GM23248 (cell line): Measurements from ENCODE around the gene NEB. TPM values are rescaled to one million over a fixed set of nuclear protein-coding genes. Genes with fewer than 3 reads are reported as not detected.

Experiments used
- DNase-seq: peaks from one replicate; pipeline ENCODE4 v3.0.0-alpha.2; 2015
- H2AFZ ChIP-seq: fragments of 200-600 bp; sonication (generic); 2 replicates; pipeline ENCODE4 v1.6.1; 2016; ENCODE audit warnings: antibody characterized with exemption
- H3F3A ChIP-seq: fragments of 200-600 bp; sonication (generic); 2 replicates; pipeline ENCODE4 v1.6.1; 2016; ENCODE audit warnings: mild to moderate bottlenecking, antibody characterized with exemption, mixed run types; ENCODE audit not compliant: insufficient read depth
- H3K27ac ChIP-seq: fragments of 200-600 bp; sonication (generic); 2 replicates; pipeline ENCODE4 v1.5.1; 2016; ENCODE audit warnings: mild to moderate bottlenecking
- H3K27me3 ChIP-seq: fragments of 200-600 bp; sonication (generic); replicated peaks from 2 replicates; pipeline ENCODE4 v1.6.1; 2016; ENCODE audit warnings: mild to moderate bottlenecking; ENCODE audit not compliant: insufficient read depth
- H3K36me3 ChIP-seq: fragments of 200-600 bp; sonication (generic); 2 replicates; pipeline ENCODE4 v1.6.1; 2016; ENCODE audit warnings: low read depth, mild to moderate bottlenecking
- H3K4me1 ChIP-seq: fragments of 200-600 bp; sonication (generic); 2 replicates; pipeline ENCODE4 v1.6.1; 2016; ENCODE audit warnings: mild to moderate bottlenecking; ENCODE audit not compliant: insufficient read depth
- H3K4me2 ChIP-seq: fragments of 200-600 bp; sonication (generic); one replicate; pipeline ENCODE4 v1.6.1; 2016; ENCODE audit warnings: mild to moderate bottlenecking; ENCODE audit not compliant: unreplicated experiment
- H3K4me3 ChIP-seq: fragments of 200-600 bp; sonication (generic); 2 replicates; pipeline ENCODE4 v1.5.1; 2016; ENCODE audit warnings: mild to moderate bottlenecking
- H3K79me2 ChIP-seq: fragments of 200-600 bp; sonication (generic); 2 replicates; pipeline ENCODE4 v1.6.1; 2016; ENCODE audit warnings: mild to moderate bottlenecking; ENCODE audit not compliant: insufficient read depth
- H3K9ac ChIP-seq: fragments of 200-600 bp; sonication (generic); 2 replicates; pipeline ENCODE4 v1.6.1; 2016; ENCODE audit warnings: mild to moderate bottlenecking
- H3K9me2 ChIP-seq: fragments of 200-600 bp; sonication (generic); 2 replicates; pipeline ENCODE4 v1.6.1; 2016; ENCODE audit warnings: mixed run types, mild to moderate bottlenecking, moderate library complexity; ENCODE audit not compliant: insufficient read depth
- H3K9me3 ChIP-seq: fragments of 200-600 bp; sonication (generic); one replicate; pipeline ENCODE4 v1.6.1; 2017; ENCODE audit warnings: low read depth
- H4K20me1 ChIP-seq: fragments of 200-600 bp; sonication (generic); 2 replicates; pipeline ENCODE4 v1.6.0; 2016; ENCODE audit not compliant: insufficient read depth
- EZH2 ChIP-seq: fragments of 200-600 bp; sonication (generic); IDR thresholded peaks from 2 replicates; pipeline ENCODE4 v1.6.1; 2018; ENCODE audit warnings: antibody characterized with exemption, mild to moderate bottlenecking; ENCODE audit not compliant: insufficient read depth, poor library complexity, severe bottlenecking
- EZH2phosphoT487 ChIP-seq: fragments of 200-600 bp; sonication (generic); IDR thresholded peaks from 2 replicates; pipeline ENCODE4 v1.6.1; 2018; ENCODE audit warnings: antibody characterized with exemption, moderate library complexity, mild to moderate bottlenecking, low read depth; ENCODE audit not compliant: insufficient read depth
- WGBS, 2 experiments: methylation state at CpG; one replicate each; pipeline ENCODE4 v1.1.6; 2015 to 2017; ENCODE audit warnings: low lambda C conversion rate in 2 of 2, low coverage in 1 of 2; ENCODE audit errors: missing lambda C conversion rate in 2 of 2; 5-methylcytosine and 5-hydroxymethylcytosine counted together
- in situ Hi-C: fragments of 300-500 bp; cut with MboI; formaldehyde crosslinking; loops from 2 replicates; pipeline ENCODE4 v1.15.0; 2020
- polyA plus RNA-seq: library from polyadenylated mRNA; unstranded; fragments of >200 nt; fragmentation: Nextera tagmentation; extraction: Ambion mirVana; gene quantifications from 2 replicates; pipeline ENCODE4 v1.2.1, GENCODE V29; 2016
- total RNA-seq: library from RNA; depleted of rRNA; stranded (reverse); fragments of >200 nt; shearing (Covaris generic); gene quantifications from 2 replicates; pipeline ENCODE4 v1.2.3, GENCODE V29; 2014

NEB gene
- total and polyA plus RNA-seq, 2 experiments from 2014 or later = 0.11 to 1.5 TPM

- Histone ChIP-seq H3K27ac (no peak overlapping the region), H4K20me1 (no peaks in the 10 kb centered on the region), H3K4me2 (no peak overlapping the region), H3K36me3 (no peaks in the 10 kb centered on the region), H3K27me3 (no peaks in the 10 kb centered on the region), H3K9ac (no peak overlapping the region), H3F3A (no peaks in the 10 kb centered on the region), H3K9me3 (no peaks in the 10 kb centered on the region), H3K79me2 (no peaks in the 10 kb centered on the region), H2AFZ (no peak overlapping the region), H3K4me3 (no peak overlapping the region), H3K9me2 (no peaks in the 10 kb centered on the region), H3K4me1 (no peaks in the 10 kb centered on the region)
- 61 to 66% methylated on average over 6 of the region's 6 CpGs for WGBS, 2 experiments
- in situ Hi-C loops = no loop called here
- no peak for DNase-seq
- TF ChIP-seq EZH2phosphoT487 = no peak
- TF ChIP-seq EZH2 = no peak
Observed at GRCh38 chr2:151678849-151679248, 55.4 kb downstream of the NEB start.

DNA sequence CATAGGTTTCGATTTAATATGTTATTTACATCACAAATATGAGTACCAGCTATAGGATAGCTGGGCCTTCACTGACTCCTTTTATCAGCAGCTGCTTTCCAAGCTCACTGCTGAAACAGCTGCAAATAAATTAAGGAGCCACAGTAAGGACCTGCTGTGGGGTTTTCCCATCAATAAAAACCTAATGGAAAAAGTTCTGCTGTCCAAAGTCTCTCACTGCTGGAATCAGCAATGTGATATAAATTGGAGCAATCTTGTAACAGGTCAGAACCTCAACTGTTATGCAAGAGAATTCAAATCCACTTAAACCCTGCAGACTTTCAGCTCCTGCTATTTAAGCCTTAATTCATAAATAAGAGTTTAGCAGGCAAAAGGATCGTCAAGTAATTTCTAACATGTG, 61.3 kb downstream of the NEB start:
- Histone ChIP-seq H3K9me3 (no peaks in the 10 kb centered on the region), H3K9me2 (no peaks in the 10 kb centered on the region), H3F3A (no peaks in the 10 kb centered on the region), H3K27me3 (no peaks in the 10 kb centered on the region), H4K20me1 (no peaks in the 10 kb centered on the region), H3K4me3 (no peak overlapping the region), H3K9ac (no peak overlapping the region), H2AFZ (no peak overlapping the region), H3K79me2 (no peaks in the 10 kb centered on the region), H3K4me2 (no peak overlapping the region), H3K36me3 (no peaks in the 10 kb centered on the region), H3K27ac (no peak overlapping the region), H3K4me1 (no peaks in the 10 kb centered on the region)
- no peak for DNase-seq
- in situ Hi-C loops = no loop called here
- WGBS, 2 experiments = 67% methylated on average over 2 of the region's 2 CpGs
- TF ChIP-seq EZH2 = no peak

DNA sequence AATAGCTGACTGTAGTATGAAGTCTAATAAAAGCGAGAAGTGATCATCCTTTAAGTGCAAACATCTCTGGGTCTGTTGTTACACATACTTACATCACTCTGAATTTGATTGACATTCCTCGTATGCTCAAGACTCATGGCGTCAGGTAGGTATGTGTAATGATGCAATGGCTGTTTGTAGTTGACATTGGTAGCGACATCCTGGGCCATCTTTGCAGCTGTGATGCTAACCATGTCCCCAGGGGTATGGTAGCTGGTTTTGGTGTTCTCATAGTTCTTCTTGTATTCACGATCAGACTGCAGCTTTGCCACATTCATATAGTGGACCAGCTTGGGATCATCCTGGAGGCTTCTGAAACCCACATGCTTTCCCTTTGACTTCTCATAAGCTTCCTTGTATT, 62.0 kb downstream of the NEB start:
- Histone ChIP-seq H3K4me1 (no peaks in the 10 kb centered on the region), H3K4me3 (no peak overlapping the region), H3K9ac (no peak overlapping the region), H4K20me1 (no peaks in the 10 kb centered on the region), H3K9me3 (no peaks in the 10 kb centered on the region), H3K36me3 (no peaks in the 10 kb centered on the region), H3K79me2 (no peaks in the 10 kb centered on the region), H3K9me2 (no peaks in the 10 kb centered on the region), H3K4me2 (no peak overlapping the region), H2AFZ (no peak overlapping the region), H3F3A (no peaks in the 10 kb centered on the region), H3K27ac (no peak overlapping the region), H3K27me3 (no peaks in the 10 kb centered on the region)
- in situ Hi-C loops = no loop called here
- DNase-seq = no peak
- 73 to 80% methylated on average over 5 of the region's 5 CpGs for WGBS, 2 experiments
- TF ChIP-seq EZH2 (no peak), EZH2phosphoT487 (no peak)

DNA sequence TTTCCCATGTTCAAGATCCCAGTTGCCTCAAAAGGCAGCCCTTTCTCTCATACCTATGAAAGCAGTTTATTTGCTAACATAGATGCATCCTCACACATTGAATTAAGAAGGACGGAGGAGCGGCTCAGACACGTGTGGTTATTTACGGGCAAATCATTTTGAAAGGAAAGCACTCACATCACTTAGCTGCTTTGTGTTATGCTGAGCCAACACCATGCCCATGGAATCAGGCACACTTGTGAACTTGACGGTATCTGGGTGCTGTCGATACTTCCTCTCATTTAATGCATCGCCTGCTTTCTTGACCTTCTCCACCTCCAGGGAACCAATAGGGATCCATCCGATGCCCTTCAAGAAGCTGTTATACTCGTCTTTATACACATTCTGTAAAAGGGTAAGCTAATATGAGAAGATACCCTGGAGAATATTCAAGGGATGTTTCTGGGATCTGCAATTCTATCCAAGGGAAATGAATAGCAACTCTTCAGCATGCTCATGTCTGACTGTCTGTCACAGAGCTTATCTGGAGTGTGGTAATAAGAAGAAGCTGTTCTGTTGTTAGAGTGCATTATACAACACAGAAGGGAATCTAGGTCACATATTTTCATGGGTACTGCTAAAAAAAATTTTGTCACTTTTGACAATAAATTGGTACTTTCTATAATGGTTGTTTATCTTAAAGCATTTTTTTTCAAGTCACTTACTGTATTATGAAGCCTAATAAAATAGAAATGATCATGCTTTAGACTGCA, 63.3 kb downstream of the NEB start:
- 80 to 83% methylated on average over 9 of the region's 9 CpGs for WGBS, 2 experiments
- Histone ChIP-seq H3K4me1 (no peaks in the 10 kb centered on the region), H3K4me3 (no peak overlapping the region), H2AFZ (no peak overlapping the region), H3K9ac (no peak overlapping the region), H3F3A (no peaks in the 10 kb centered on the region), H3K79me2 (no peaks in the 10 kb centered on the region), H3K27ac (no peak overlapping the region), H3K27me3 (no peaks in the 10 kb centered on the region), H3K9me3 (no peaks in the 10 kb centered on the region), H3K9me2 (no peaks in the 10 kb centered on the region), H3K4me2 (no peak overlapping the region), H3K36me3 (no peaks in the 10 kb centered on the region), H4K20me1 (no peaks in the 10 kb centered on the region)
- no peak for DNase-seq
- in situ Hi-C loops = no loop called here
- TF ChIP-seq EZH2phosphoT487 (no peak), EZH2 (no peak)
